ENCODE measurements around the gene VPS54.

The VPS54 gene

GRCh38 chr2:64019083-64019974 lies at the start of gene VPS54:
Gene VPS54 (minus strand): TSS chr2:64019428. CDS start chr2:63983999, 35,429 bp downstream.
- TF ChIP-seq CTCF (IDR thresholded peaks at IDR 0.05), result no peak

GRCh38 chr2:64067326-64067725 lies 48.1 kb upstream of the VPS54 start:
- Histone ChIP-seq H3K4me1 (no peaks in the 10 kb centered on the region), H3K27ac (no peak overlapping the region), H3K79me2 (no peaks in the 10 kb centered on the region), H3K27me3 (ENCODE audit: control insufficient read depth, insufficient read depth, low read length) (no peaks in the 10 kb centered on the region), H3K36me3 (ENCODE audit: control insufficient read depth, insufficient read depth, low read length) (no peaks in the 10 kb centered on the region), H2AFZ (no peak overlapping the region), H3K9me3 (ENCODE audit: control insufficient read depth, low read length) (no peaks in the 10 kb centered on the region), H3K4me2 (ENCODE audit: low read length) (no peak overlapping the region), H3K9ac (no peak overlapping the region), H3K4me3 (ENCODE audit: low read depth, low read length) (no peak overlapping the region)
- no peak for TF ChIP-seq CTCF (IDR thresholded peaks at IDR 0.05)

More at GRCh38 chr2:64019083-64019974, at the start of gene VPS54:
- Histone ChIP-seq H3K79me2 (peaks cover 23% of the 10 kb centered on the region), H3K4me2 (ENCODE audit: low read length) (peak within 1 kb of the TSS; percentile 84), H3K36me3 (ENCODE audit: control insufficient read depth, insufficient read depth, low read length) (no peaks in the 10 kb centered on the region), H3K9me3 (ENCODE audit: control insufficient read depth, low read length) (no peaks in the 10 kb centered on the region), H3K9ac (peak within 1 kb of the TSS; percentile 79), H3K27me3 (ENCODE audit: control insufficient read depth, insufficient read depth, low read length) (no peaks in the 10 kb centered on the region), H3K4me1 (no peaks in the 10 kb centered on the region), H2AFZ (peak within 1 kb of the TSS; percentile 96), H3K4me3 (ENCODE audit: low read depth, low read length) (peak within 1 kb of the TSS; percentile 73), H3K27ac (peak within 1 kb of the TSS; percentile 93)

GRCh38 chr2:64065516-64065915 lies 46.3 kb upstream of the VPS54 start:
- Histone ChIP-seq H3K79me2 (no peaks in the 10 kb centered on the region), H3K36me3 (ENCODE audit: control insufficient read depth, insufficient read depth, low read length) (no peaks in the 10 kb centered on the region), H3K4me2 (ENCODE audit: low read length) (no peak overlapping the region), H3K9ac (no peak overlapping the region), H3K9me3 (ENCODE audit: control insufficient read depth, low read length) (no peaks in the 10 kb centered on the region), H3K4me3 (ENCODE audit: low read depth, low read length) (no peak overlapping the region), H3K4me1 (no peaks in the 10 kb centered on the region), H3K27me3 (ENCODE audit: control insufficient read depth, insufficient read depth, low read length) (no peaks in the 10 kb centered on the region), H3K27ac (no peak overlapping the region), H2AFZ (no peak overlapping the region)
- TF ChIP-seq CTCF (IDR thresholded peaks at IDR 0.05), result no peak

- Histone ChIP-seq H3K4me2 (ENCODE audit: low read length) (no peak overlapping the region), H3K4me3 (ENCODE audit: low read depth, low read length) (no peak overlapping the region), H3K9me3 (ENCODE audit: control insufficient read depth, low read length) (no peaks in the 10 kb centered on the region), H2AFZ (peak overlapping the region; percentile 36), H3K79me2 (no peaks in the 10 kb centered on the region), H3K27me3 (ENCODE audit: control insufficient read depth, insufficient read depth, low read length) (no peaks in the 10 kb centered on the region), H3K4me1 (no peaks in the 10 kb centered on the region), H3K27ac (peak overlapping the region; percentile 7), H3K9ac (no peak overlapping the region), H3K36me3 (ENCODE audit: control insufficient read depth, insufficient read depth, low read length) (no peaks in the 10 kb centered on the region)
- no peak for TF ChIP-seq CTCF (IDR thresholded peaks at IDR 0.05)
These were observed 44.7 kb upstream of the VPS54 start for GRCh38 chr2:64063924-64064331.

Measured in parathyroid adenoma (tissue), 2 donors.